ENCODE measurements around the gene PACS1.
"Not testable (repeated sequence)": the region's sequence is repeated elsewhere in the genome, so short reads cannot be mapped to it uniquely, and the experiment has no call there.

PACS1 gene

DNA sequence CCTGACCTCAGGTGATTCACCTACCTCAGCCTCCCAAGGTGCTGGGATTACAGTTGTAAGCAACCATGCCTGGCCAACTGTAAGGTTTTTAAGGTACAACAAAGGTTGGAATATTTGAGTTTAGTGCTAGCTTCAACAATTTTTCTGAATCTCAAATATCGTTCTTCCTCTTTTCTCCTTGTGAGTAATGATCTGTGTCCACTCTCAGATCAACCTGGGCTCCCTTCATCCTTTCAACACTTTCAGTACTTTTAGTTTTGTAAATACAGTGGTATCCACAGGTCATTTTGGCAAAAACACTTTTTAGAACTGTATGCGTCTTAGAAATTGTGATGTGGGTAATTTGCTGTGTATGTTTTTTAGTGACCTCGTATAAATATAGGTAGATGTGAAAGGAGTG, 7.9 kb downstream of the PACS1 start:
- no peak for DNase-seq

DNA sequence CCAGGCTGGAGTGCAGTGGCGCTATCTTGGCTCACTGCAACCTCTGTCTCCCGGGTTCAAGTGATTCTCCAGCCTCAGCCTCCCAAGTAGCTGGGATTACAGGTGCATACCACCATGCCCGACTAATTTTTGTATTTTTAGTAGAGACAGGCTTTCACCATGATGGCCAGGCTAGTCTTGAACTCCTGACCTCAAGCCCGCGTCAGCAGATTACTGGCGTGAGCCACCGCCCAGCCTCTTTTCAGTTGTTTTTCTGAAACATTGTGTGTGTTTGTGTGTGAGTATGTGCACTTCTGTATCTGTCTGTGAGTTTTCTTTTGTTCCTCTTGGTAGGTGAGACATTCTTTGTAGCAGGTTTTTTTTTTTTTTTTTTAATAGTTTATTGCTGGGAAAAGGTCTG, 8.9 kb downstream of the PACS1 start:
- peak; percentile 20 for DNase-seq

DNA sequence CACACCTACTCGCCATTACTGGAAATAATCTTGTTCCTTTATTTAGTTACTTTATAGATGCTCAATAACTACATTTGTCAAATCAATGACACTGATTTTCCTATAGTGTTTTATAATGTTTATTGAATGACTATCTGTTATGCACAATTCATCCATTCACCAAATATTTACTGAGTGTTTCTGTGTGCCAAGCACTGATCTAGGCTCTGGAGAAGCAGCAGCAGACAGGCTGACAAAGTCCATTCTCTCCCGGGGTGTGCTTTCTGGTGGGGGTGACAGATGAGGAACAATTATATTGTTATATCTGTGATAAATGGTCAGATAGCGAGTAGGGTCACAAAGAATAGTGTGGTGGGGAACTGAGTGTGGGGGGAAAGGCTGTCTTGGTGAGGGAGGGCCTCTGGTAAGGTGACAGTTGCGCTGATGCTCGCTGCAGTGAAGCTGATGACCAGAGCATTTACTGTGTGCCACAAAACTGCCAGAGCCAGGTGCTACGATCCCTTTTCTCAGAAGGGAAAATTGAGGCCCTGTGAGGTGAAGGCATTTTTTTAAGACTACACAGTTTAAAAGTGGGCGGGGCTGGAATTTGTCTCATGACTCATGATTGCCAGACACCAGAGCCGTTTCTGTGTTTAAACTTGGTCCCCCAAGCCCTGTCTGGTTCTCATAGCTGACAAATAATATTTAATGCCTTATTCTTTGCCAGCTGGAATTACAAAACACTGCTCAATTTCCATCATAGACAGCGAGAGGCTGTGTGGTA, 10.2 kb downstream of the PACS1 start:
- DNase-seq: peak; percentile 79

DNA sequence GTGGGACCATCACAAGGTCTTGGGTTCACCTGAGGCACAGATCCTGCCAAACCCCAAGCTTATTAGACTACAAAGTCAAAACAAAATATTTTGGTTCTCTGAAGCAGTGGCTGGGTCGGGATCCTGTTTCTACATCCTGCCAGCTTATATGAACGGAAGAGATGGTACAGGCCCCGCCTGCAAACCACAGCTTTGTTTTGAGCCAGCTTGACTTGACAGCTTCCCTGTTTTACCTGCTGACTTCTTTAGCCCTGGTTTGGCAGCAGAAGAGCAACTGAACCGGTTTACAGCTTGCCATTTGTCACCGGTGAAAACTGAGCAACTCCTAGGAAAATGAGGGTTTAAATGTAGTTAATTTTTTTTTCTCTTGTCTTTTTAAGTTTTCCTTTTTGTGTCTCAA, 11.4 kb downstream of the PACS1 start:
- DNase-seq: peak; percentile 85

DNA sequence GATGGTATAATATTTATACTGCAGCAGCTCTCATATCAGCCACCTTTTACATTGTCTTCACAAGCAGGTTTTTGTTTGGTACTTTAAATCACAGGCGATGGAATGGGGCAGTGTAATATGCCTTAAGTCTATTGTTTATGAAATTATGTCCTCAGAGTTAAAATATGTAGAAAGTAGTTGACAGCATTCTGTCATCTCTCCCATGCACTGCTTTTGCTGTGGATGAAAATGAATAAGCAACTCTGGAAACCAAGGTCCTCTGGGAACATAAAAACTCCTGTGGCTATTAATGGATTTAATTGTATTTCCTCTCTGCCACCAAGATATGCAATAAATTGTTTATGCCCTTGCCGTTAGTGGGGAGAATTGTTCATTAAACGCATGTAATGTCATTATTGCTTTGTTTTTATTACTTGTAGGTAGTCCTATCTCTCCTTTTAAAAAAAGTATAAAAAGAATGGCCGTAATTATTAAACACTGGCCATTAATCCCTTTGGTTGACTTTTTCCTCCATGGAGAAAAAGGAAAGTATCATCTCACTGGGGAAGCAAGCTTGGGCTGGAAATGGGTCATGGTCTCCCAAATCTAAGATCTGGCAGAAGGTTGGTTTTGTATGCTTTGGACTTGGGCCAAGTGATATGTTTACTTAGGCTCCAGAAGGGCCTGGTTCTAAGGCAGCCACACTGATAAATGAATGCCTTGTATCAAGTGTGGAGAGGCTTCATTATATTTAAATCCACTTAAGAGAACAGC, 13.1 kb downstream of the PACS1 start:
- no peak for DNase-seq

DNA sequence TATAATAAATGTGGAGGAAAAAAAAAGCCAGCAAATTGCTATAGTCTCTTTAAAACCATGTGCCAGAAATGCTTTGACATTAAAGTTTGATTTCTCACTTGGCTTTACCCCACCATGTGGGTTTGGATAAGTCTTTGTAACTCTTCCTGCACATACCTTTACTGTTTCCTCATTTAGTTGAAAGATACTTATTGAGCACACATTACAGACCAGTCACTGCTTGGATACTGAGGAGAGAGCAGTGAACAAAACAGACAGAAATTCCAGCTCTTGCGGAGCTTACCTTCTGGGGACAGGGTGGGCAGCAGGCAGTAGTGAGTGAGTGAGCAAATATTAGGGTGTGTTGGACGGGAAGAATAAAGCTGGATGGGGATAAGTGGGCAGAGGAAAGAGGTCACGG, 13.7 kb downstream of the PACS1 start:
- no peak for DNase-seq

DNA sequence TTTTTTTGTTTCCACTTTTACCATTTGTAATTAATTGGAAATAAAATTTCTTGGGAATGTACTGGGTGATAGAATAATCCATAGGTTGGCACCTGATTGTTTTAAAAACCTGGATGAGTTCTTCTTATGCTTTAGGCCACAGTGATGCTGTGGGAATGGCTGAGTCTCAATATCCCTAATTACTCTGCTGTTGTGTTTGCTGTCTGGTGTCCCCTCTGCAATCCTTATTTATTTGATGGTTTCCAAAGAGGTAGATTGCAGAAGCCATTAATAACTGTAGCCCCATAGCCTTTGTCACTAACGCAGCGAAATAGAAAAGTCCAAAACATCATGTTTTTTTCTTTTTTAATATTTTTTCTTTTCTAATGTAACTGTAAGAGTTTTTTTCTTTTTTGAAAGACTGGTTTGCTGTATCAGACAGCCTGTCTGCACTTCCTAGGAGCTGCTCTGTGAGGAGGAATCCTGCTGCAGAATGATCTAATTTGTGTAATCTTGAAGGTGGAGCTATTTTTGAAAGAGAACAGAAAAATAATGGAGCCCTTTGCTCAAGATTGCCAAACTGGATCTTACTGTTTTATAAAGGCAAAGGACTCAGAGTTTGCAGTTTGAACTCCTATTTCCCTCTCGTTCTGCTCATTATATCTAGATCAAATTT, 14.9 kb downstream of the PACS1 start:
- no peak for DNase-seq

DNA sequence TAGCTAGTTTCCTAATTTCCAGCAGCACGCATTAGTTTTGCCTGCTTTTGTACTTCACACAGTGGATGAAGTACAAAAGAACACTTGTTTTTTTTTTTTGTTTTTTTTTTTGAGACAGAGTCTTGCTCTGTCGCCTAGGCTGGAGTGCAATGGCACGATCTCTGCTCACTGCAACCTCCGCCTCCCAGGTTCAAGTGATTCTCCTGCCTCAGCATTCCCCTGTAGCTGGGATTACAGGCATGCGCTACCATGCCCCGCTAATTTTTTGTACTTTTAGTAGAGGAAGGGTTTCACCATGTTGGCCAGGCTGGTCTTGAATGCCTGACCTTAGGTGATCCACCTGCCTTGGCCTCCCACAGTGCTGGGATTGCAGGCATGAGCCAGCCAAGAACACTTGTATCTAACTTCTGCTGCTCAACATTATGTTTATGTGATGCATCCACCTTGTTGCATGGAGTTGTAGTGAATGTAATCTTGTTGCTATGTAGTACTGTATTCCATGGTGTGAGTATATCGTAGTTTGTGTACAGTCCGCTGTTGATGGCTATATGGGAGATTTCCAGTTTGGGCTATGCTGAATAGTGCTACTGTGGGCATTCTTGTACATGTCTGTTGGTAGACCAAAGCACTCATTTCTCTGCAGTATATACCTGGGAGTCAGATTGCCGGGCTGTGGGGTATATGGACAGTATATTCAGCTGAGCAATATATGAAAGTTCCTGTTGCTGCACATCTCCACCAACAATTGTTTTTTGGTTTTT, 17.3 kb downstream of the PACS1 start:
- DNase-seq: no peak

DNA sequence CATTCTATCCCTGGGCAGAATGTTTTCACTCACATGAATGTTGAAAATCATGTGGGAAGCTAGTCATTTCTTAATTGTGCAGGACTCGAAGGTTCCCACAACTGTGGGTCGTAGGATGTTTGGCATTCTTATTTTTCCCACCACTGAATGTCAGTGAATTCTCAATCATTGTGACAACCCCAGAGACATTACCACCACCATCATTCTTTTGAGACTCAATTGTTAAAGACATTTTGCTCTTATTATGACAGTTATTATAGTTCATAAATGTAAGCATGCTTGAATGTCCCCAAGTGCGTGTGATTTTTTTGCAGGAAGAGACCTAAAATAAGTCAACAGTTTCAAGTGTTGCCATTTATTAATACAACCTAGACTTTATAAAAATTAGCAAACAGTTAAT, 19.0 kb downstream of the PACS1 start:
- no peak for DNase-seq

DNA sequence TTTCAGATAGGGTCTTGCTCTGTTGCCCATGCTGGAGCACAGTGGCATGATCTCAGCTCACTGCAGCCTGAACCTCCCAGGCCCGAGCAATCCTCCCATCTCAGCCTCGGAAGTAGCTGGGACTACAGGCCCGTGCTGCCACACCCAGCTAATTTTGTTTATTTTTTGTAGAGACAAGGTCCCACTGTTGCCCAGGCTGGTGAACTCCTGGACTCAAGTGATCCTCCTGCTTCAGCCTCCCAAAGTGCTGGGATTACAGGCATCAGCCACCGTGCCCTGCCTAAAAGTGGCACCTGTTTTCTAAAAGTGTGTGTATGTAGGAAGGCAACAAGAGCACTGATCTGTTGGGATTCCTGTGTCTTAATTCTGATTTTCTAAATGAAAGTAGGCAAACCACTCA, 20.2 kb downstream of the PACS1 start:
- no peak for DNase-seq

DNA sequence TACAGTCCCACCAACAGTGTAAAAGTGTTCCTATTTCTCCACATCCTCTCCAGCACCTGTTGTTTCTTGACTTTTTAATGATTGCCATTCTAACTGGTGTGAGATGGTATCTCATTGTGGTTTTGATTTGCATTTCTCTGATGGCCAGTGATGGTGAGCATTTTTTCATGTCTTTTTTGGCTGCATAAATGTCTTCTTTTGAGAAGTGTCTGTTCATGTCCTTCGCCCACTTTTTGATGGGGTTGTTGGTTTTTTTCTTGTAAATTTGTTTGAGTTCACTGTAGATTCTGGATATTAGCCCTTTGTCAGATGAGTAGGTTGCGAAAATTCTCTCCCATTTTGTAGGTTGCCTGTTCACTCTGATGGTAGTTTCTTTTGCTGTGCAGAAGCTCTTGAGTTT, 22.1 kb downstream of the PACS1 start:
- not testable (repeated sequence) for DNase-seq

DNA sequence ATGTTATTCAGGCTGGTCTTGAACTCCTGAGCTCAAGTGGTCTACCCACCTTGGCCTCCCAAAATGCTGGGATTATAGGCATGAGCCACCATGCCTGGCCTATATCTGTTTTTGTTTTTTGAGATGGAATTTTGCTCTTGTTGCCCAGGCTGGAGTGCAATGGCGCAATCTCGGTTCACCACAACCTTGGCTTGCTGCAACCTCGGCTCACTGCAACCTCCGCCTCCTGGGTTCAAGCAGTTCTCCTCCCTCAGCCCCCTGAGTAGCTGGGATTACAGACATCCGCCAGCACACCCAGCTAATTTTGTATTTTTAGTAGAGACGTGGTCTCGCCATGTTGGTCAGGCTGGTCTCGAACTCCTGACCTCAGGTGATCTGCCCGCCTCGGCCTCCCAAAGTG, 29.7 kb downstream of the PACS1 start:
- DNase-seq: not testable (repeated sequence)

DNA sequence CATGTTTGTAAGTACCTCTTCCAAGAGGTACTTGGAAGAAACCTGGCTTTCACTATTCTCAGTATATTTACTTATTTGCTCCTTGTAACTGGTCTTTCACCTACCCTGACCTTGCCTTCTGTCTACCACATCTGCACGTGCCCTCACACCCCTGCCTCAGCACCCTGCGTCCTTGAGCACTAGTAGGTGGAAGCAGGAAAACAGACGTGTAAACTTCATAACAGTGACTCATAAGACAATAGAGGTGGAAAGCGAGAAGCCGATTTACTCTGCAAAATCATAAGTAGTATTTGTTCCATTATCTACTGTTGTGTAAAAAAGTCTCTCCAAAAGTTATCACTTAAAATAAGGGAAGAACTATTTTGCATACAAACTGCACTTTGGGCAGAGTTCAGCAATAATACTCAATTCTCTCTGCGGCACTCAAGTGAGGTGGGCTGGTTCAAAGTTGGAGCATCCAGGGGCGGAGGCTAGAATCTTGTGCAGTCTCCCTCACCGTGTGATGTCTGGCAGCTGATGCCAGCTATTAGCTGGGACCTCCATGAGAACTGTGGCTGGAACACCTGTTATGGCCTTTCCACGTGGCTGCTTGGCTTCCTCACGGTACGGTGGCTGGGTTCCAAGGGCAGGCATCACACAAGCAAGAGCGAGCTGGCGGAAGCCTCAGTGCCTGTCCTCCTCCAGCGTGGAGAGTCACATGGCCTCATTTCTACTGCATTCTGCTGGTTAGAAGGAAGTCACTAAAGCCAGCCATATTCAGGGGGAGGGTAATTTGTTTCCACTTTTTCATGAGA, 30.4 kb downstream of the PACS1 start:
- peak; percentile 76 for DNase-seq

DNA sequence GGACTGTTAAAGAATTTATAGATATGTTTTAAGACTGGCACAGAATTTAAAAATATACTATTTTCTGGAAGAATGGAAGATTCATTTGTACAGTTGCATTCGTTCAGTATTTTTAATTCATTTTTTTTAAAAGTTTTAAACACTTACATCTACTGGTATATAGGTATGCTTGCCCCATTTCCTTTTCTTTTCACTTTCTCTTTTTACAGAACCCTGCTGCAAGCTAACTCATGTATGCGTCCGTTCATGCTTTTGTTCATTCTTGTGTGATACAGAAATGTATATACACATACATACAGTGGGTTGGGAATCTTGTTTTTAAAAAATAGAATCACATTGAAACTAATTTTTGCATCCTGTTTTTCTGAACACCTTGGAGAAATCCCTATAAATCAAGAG, 31.0 kb downstream of the PACS1 start:
- no peak for DNase-seq

DNA sequence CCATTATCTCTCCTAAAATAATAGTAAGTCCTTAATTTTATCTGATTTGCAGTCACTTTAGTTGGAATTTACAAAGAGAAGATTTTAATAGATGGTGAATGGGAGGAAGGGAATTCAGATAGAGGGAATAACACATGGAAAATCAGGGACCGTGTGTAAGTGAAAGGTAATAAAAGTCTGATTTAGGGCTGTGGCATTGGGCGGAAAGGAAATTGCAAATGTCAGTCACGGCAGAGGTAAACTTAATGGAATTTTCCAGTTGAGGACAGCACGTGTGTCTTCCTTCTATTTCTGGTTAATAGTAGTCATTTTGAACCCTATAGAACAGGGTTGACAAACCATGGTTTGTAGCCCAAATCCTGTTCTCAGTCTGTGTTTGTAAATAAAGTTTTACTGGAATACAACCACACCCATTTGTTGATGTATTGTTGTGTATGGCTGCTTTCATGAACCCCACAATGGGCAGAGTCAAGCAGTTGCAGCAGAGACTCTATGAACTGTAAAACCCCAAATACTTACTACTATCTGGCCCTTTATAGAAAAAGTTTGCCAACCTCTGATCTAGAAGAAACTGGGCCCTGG, 34.1 kb downstream of the PACS1 start:
- DNase-seq: no peak

DNA sequence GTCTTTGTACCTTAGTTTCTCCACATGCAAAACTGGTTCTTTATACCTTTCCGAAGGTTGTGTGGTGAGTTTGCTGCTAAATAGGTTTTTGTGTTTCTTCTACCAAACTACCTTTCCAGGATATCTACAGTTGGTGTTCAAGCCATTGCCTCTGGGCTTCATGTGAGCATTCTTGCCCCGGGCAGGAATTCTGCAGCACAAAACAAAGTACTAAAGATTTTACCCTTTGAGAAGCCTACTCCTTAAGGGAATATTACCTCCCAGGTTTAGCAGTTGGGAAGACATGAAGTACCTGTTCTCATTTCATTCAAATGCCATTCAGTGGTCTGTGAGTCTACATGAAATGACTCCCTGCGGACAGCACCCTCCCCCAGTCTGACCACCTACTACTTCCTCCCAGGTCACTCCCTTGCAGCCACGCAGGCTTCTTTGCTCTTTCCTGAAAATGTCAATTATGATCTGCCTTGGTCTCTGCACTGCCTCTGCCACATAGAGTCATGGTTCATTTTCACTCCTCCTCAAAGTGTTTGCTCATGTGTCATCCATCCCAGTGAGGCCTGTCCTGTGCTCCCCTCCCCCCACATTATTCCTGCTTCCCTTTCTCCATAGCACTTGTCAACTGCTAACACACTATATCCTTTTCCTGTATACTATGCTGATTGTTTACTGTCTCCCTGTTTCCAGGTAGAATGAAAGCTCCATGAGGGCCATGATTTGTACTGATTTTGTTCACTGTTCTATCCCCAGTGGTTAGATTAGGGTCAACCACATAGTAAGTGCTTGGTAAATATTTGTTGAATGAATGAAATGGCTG, 36.9 kb downstream of the PACS1 start:
- DNase-seq: no peak

DNA sequence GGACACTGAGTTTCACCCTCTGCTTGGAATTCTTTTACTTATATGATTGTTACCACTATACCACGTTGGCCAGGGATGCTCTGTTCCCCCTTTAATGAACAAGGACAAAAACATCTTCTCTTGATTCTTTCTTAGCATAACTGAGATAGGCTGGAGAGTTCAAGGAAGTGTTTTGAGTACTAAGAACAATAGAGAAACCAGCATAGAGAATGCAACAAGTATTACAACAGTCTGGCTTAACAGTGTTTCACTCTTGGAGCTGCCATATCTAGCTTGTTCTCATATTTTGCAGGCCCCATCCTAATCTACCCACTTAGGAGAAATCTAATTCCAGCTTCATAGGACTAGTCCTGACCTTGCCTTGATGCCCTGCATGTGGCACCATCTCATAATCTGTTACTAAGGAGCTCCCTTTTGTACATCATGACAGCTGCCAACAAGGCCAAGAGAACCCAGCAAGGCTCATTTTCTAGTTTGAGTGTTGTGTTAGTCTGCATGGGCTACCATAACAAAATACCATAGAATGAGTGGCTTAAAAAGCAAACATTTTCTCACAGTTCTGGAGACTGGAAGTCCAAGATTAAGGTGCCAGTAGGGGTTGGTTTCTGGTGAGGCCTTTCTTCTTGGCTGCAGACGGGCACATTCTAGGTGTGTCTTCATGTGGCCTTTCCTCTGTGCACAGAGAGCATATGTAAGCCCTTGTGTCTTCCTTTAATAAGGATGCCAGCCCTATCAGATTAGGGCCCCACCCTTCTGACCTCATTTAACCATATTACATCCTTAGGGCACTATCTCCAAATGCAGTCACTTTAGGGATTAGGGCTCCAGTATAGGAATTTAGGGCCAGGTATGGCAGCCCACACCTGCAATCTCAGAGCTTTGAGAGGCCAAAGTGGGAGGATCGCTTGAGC, 37.8 kb downstream of the PACS1 start:
- DNase-seq: no peak

DNA sequence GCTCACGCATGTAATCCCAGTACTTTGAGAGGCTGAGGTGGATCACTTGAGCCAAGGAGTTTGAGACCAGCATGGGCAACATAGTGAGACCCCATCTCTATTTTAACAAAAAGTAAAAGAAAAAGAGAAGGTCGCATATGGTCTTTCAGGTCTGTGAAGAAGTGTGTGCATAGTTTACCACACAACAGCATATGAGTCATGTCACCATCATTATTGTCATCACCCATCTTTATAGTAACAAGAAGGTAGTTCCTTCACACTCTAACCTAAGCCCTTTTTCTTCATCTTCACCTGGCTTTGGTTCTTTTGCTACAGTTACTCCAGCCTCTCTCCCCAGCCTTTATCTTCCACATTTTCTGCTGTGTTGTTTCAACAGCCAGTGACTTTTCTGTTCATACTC, 39.2 kb downstream of the PACS1 start:
- DNase-seq: no peak

DNA sequence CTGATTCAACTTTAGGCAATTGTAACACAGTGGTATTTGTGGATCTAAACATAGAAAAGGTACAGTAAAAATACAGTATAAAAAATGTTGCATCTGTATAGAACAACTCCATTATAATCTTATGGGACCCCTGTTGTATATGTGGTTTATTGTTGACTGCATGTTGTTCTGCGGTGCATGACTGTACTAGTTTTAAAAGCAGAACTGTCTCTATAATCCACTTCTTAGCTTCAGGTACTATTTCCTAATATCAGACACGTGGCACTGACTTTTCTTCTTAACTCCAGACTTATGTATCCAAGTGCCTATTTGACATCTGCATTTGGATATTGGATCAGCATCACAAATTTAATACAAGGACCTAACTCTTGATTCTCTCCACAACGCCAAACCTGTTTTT, 41.1 kb downstream of the PACS1 start:
- no peak for DNase-seq

DNA sequence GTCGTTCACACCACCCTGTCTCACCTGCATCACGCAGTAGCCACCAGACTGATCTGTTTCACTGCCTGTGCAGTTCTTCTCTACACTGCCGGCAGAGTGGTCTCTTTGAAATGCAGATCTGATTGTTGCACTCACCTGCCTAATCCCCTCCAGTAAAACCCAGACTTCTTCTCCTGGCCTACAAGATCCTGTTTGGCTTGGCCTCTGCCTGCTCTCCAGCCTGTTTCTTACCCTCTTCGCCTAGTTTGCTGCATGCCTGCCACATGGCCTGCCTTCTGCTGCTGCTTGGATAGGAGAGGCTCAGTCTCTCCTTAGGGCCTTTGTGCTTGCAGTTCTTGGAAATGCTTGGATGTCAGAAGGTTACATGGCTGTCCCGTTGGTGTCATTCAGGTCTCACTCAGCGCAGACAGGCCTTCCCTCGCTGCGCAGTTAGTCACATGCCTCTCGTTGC, 42.0 kb downstream of the PACS1 start:
- DNase-seq: no peak
